Body of pancreas (tissue), 4 donors: ENCODE results near the gene HELZ.

Source experiments
- CTCF ChIP-seq, 7 experiments: fragments of 450-650 bp in 4 of 7; fragments of 200-600 bp in 3 of 7; sonication (generic) in 3 of 7; IDR thresholded peaks; one replicate each; pipeline ENCODE4 v1.5.1; 2016 to 2019; ENCODE audit warnings: antibody characterized with exemption in 7 of 7
- POLR2A ChIP-seq, 3 donors: fragments of 450-650 bp; IDR thresholded peaks; one replicate each; pipeline ENCODE4 v1.6.1; 2016; ENCODE audit warnings: antibody characterized with exemption in 3 of 3, mild to moderate bottlenecking in 2 of 3

- TF ChIP-seq POLR2A (IDR thresholded peaks at IDR 0.05) (no peak), CTCF (IDR thresholded peaks at IDR 0.05) (no peak)
Observed at GRCh38 chr17:67256075-67256732, 11.2 kb upstream of the HELZ start.
